ENCODE results near the gene ACHE.

GRCh38 chr7:100860702-100861615 is 34.7 kb downstream of the ACHE start:
- TF ChIP-seq EZH2 (IDR thresholded peaks at IDR 0.05; ENCODE audit: insufficient read depth, poor library complexity, severe bottlenecking) (no peak), EZH2phosphoT487 (IDR thresholded peaks at IDR 0.05; ENCODE audit: insufficient read depth, low read depth) (no peak)
